Neural cell (in vitro differentiated cells): Measurements from ENCODE around the gene ACSS1. TPM values are rescaled to one million over a fixed set of nuclear protein-coding genes. Genes with fewer than 3 reads are reported as not detected.

Experiments
- H2AFZ ChIP-seq: fragments of 200-600, 300-800 bp; sonication (generic), shearing (Covaris generic); 2 replicates; pipeline ENCODE4 v1.6.0; 2014; ENCODE audit warnings: low read depth, mild to moderate bottlenecking, antibody characterized with exemption, low read length, moderate library complexity
- H3F3A ChIP-seq: fragments of 200-600 bp; shearing (Covaris generic); 2 replicates; pipeline ENCODE4 v1.6.1; 2016; ENCODE audit warnings: mild to moderate bottlenecking, moderate library complexity, mixed read lengths, antibody characterized with exemption, low read length; ENCODE audit not compliant: insufficient read depth, poor library complexity, severe bottlenecking
- H3K27ac ChIP-seq: fragments of 200-600, 300-800 bp; sonication (generic), shearing (Covaris generic); 2 replicates; pipeline ENCODE4 v1.5.1; 2014; ENCODE audit warnings: mild to moderate bottlenecking, low read length, moderate library complexity
- H3K27me3 ChIP-seq: fragments of 300-800, 200-600 bp; sonication (generic), shearing (Covaris generic); 2 replicates; pipeline ENCODE4 v1.6.0; 2014; ENCODE audit warnings: mild to moderate bottlenecking, low read depth, low read length, moderate library complexity; ENCODE audit not compliant: insufficient read depth
- H3K36me3 ChIP-seq: fragments of 300-800, 200-600 bp; sonication (generic), shearing (Covaris generic); 2 replicates; pipeline ENCODE4 v1.5.1; 2014; ENCODE audit warnings: mild to moderate bottlenecking, antibody characterized with exemption, low read length, moderate library complexity; ENCODE audit not compliant: insufficient read depth
- H3K4me2 ChIP-seq: fragments of 300-800, 200-600 bp; sonication (generic), shearing (Covaris generic); 2 replicates; pipeline ENCODE4 v1.6.0; 2014; ENCODE audit warnings: mild to moderate bottlenecking, low read length
- H3K4me3 ChIP-seq: fragments of 300-800, 200-600 bp; sonication (generic), shearing (Covaris generic); 2 replicates; pipeline ENCODE4 v1.5.1; 2014; ENCODE audit warnings: mild to moderate bottlenecking, low read length, moderate library complexity
- H3K79me2 ChIP-seq: fragments of 200-600 bp; shearing (Covaris generic); replicated peaks from 2 replicates; pipeline ENCODE4 v1.6.0; 2014; ENCODE audit warnings: mild to moderate bottlenecking, low read length, moderate library complexity; ENCODE audit not compliant: insufficient read depth
- H3K9ac ChIP-seq: fragments of 300-800, 200-600 bp; sonication (generic), shearing (Covaris generic); 2 replicates; pipeline ENCODE4 v1.6.1; 2016; ENCODE audit warnings: mild to moderate bottlenecking, low read length, mixed read lengths
- H3K9me2 ChIP-seq: fragments of 200-600 bp; shearing (Covaris generic); 2 replicates; pipeline ENCODE4 v1.6.1; 2016; ENCODE audit warnings: mild to moderate bottlenecking, low read length, mixed read lengths; ENCODE audit not compliant: insufficient read depth
- H3K9me3 ChIP-seq: fragments of 200-600, 300-800 bp; sonication (generic), shearing (Covaris generic); 2 replicates; pipeline ENCODE4 v1.6.1; 2016; ENCODE audit warnings: mild to moderate bottlenecking, mixed run types, low read length, moderate library complexity, mixed read lengths
- H4K20me1 ChIP-seq: fragments of 200-600 bp; shearing (Covaris generic); 2 replicates; pipeline ENCODE4 v1.6.1; 2016; ENCODE audit warnings: mild to moderate bottlenecking, mixed run types; ENCODE audit not compliant: insufficient read depth
- EP300 ChIP-seq: fragments of 450-650 bp; conservative IDR thresholded peaks from 2 replicates; pipeline ENCODE4 v1.6.1; 2014; ENCODE audit warnings: antibody characterized with exemption, mild to moderate bottlenecking, moderate library complexity; ENCODE audit not compliant: poor library complexity, severe bottlenecking
- EZH2 ChIP-seq: fragments of 200-600, 300-800 bp; shearing (Covaris generic), sonication (generic); IDR thresholded peaks from 2 replicates; pipeline ENCODE4 v1.6.1; 2014; ENCODE audit warnings: antibody characterized with exemption, low read length, borderline replicate concordance, mild to moderate bottlenecking; ENCODE audit not compliant: insufficient read depth, poor library complexity, severe bottlenecking
- MXI1 ChIP-seq: fragments of 450-650 bp; conservative IDR thresholded peaks from 2 replicates; pipeline ENCODE4 v1.6.1; 2014; ENCODE audit warnings: antibody characterized with exemption, mild to moderate bottlenecking; ENCODE audit not compliant: poor library complexity, severe bottlenecking
- POLR2AphosphoS5 ChIP-seq: IDR thresholded peaks from 2 replicates; pipeline ENCODE4 v1.6.1; 2012
- RAD21 ChIP-seq: fragments of 450-650 bp; conservative IDR thresholded peaks from 2 replicates; pipeline ENCODE4 v1.6.1; 2014; ENCODE audit warnings: antibody characterized with exemption, mild to moderate bottlenecking, moderate library complexity
- REST ChIP-seq: IDR thresholded peaks from 2 replicates; pipeline ENCODE4 v1.6.1; 2012; ENCODE audit warnings: borderline replicate concordance
- SMC3 ChIP-seq: fragments of 450-650 bp; conservative IDR thresholded peaks from 2 replicates; pipeline ENCODE4 v1.6.1; 2014; ENCODE audit warnings: antibody characterized with exemption, mild to moderate bottlenecking, moderate library complexity; ENCODE audit not compliant: poor library complexity
- TAF1 ChIP-seq: IDR thresholded peaks from 2 replicates; pipeline ENCODE4 v1.6.1; 2012; ENCODE audit warnings: low read depth
- polyA plus RNA-seq: library from polyadenylated mRNA; depleted of rRNA; stranded (reverse); fragments of >200 nt; gene quantifications from 2 replicates; pipeline ENCODE4 v1.2.3, GENCODE V29; 2014
- TF ChIP-seq, protein P1 (sequence below): fragments of 450-650 bp; IDR thresholded peaks from 2 replicates; pipeline ENCODE4 v1.5.1; 2014; ENCODE audit warnings: antibody characterized with exemption, mild to moderate bottlenecking, moderate library complexity; ENCODE audit not compliant: poor library complexity, severe bottlenecking

ACSS1 gene
- polyA plus RNA-seq, 1 donor from 2014 or later, result not detected

GRCh38 chr20:24978513-24978912, 79.4 kb downstream of the ACSS1 start:
- no peak overlapping the region for H3K4me3 ChIP-seq
- peaks cover 18% of the 10 kb centered on the region for H3K36me3 ChIP-seq
- H3K27ac ChIP-seq, result no peak overlapping the region

GRCh38 chr20:24977797-24978196, 80.1 kb downstream of the ACSS1 start:
- peaks cover 12% of the 10 kb centered on the region for H3K9me3 ChIP-seq
- H3K27me3 ChIP-seq, result no peaks in the 10 kb centered on the region
- H2AFZ ChIP-seq, result no peak overlapping the region
- no peaks in the 10 kb centered on the region for H3F3A ChIP-seq
- H3K79me2 ChIP-seq, result no peaks in the 10 kb centered on the region
- H3K4me3 ChIP-seq, result no peak overlapping the region
- H3K4me2 ChIP-seq, result no peak overlapping the region
- H4K20me1 ChIP-seq, result no peaks in the 10 kb centered on the region
- TF ChIP-seq RAD21, result no peak
- no peak for TF ChIP-seq POLR2AphosphoS5
- no peak for TF ChIP-seq REST
- no peak for TF ChIP-seq SMC3
- no peak for TF ChIP-seq EP300
- TF ChIP-seq EZH2, result no peak
- TF ChIP-seq TAF1, result no peak
- TF ChIP-seq, protein P1, sequence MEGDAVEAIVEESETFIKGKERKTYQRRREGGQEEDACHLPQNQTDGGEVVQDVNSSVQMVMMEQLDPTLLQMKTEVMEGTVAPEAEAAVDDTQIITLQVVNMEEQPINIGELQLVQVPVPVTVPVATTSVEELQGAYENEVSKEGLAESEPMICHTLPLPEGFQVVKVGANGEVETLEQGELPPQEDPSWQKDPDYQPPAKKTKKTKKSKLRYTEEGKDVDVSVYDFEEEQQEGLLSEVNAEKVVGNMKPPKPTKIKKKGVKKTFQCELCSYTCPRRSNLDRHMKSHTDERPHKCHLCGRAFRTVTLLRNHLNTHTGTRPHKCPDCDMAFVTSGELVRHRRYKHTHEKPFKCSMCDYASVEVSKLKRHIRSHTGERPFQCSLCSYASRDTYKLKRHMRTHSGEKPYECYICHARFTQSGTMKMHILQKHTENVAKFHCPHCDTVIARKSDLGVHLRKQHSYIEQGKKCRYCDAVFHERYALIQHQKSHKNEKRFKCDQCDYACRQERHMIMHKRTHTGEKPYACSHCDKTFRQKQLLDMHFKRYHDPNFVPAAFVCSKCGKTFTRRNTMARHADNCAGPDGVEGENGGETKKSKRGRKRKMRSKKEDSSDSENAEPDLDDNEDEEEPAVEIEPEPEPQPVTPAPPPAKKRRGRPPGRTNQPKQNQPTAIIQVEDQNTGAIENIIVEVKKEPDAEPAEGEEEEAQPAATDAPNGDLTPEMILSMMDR, result no peak
- TF ChIP-seq MXI1, result no peak
- no peaks in the 10 kb centered on the region for H3K9me2 ChIP-seq
- H3K9ac ChIP-seq, result no peak overlapping the region
- peaks cover 21% of the 10 kb centered on the region for H3K36me3 ChIP-seq
- no peak overlapping the region for H3K27ac ChIP-seq

More at GRCh38 chr20:24978513-24978912, 79.4 kb downstream of the ACSS1 start:
- no peak overlapping the region for H3K4me2 ChIP-seq
- peaks cover 3% of the 10 kb centered on the region for H3K79me2 ChIP-seq
- no peak overlapping the region for H2AFZ ChIP-seq
- no peaks in the 10 kb centered on the region for H3K27me3 ChIP-seq
- H3K9ac ChIP-seq, result no peak overlapping the region
- H3F3A ChIP-seq, result no peaks in the 10 kb centered on the region
- TF ChIP-seq REST, result no peak
- no peak for TF ChIP-seq POLR2AphosphoS5
- no peak for TF ChIP-seq MXI1
- no peak for TF ChIP-seq TAF1
- no peak for TF ChIP-seq SMC3
- no peak for TF ChIP-seq EZH2
- H4K20me1 ChIP-seq, result no peaks in the 10 kb centered on the region
- H3K9me3 ChIP-seq, result peaks cover 12% of the 10 kb centered on the region
- H3K9me2 ChIP-seq, result no peaks in the 10 kb centered on the region
